Measurements from ENCODE around the gene SLK. TPM values are rescaled to one million over a fixed set of nuclear protein-coding genes. Genes with fewer than 3 reads are reported as not detected.
A peak's percentile ranks its signal among the peaks of the same experiment; 100 is the strongest.

The SLK gene
- total and polyA plus RNA-seq, 2 experiments from 2014 or later: 6.6 to 37.1 TPM

DNA sequence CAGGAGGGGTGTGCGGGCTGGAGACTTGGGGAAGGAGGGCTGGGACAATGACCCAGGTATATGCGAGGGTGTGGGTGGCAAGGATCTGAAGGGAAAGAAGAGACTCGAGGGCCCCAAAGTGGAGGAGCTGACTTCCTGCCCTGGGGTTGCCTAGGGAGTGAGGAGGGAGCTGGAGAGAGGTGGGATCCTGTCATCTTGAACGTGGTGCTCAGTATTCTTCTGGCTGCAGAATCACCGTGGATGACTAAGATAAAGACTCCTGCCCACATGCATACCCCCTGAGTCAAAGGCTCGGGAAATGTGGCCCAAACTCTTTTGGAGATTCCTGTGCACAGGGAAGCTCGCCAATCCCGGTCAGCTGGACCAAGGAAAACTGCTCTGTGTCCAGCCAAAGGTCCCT, 87.5 kb downstream of the SLK start:
- H2AFZ ChIP-seq: no peak overlapping the region
- no peaks in the 10 kb centered on the region for H3K36me3 ChIP-seq (ENCODE audit: low read depth)
- in situ Hi-C loops (cut with MboI): no loop called here
- 19 to 24% methylated on average over 8 of the region's 8 CpGs for WGBS, 2 experiments (ENCODE audit: low coverage in 1 of 2, low lambda C conversion rate in 2 of 2, missing lambda C conversion rate in 2 of 2)
- no peaks in the 10 kb centered on the region for H3K79me2 ChIP-seq (ENCODE audit: insufficient read depth)
- H3K4me2 ChIP-seq (ENCODE audit: unreplicated experiment): peak overlapping the region; percentile 33
- H4K20me1 ChIP-seq (ENCODE audit: insufficient read depth): no peaks in the 10 kb centered on the region
- H3K9me3 ChIP-seq (ENCODE audit: low read depth): no peaks in the 10 kb centered on the region
- H3K27me3 ChIP-seq (replicated peaks; ENCODE audit: insufficient read depth): no peaks in the 10 kb centered on the region
- H3F3A ChIP-seq (ENCODE audit: insufficient read depth): peaks cover 10% of the 10 kb centered on the region
- no peak overlapping the region for H3K9ac ChIP-seq
- H3K4me1 ChIP-seq (ENCODE audit: insufficient read depth): peaks cover 31% of the 10 kb centered on the region
- H3K9me2 ChIP-seq (ENCODE audit: insufficient read depth): no peaks in the 10 kb centered on the region
- H3K27ac ChIP-seq: peak overlapping the region; percentile 13; the same call in 1 of the 2 replicates
- peak; percentile 88 for DNase-seq
- TF ChIP-seq EZH2 (IDR thresholded peaks at IDR 0.05; ENCODE audit: insufficient read depth, poor library complexity, severe bottlenecking) (no peak), EZH2phosphoT487 (IDR thresholded peaks at IDR 0.05; ENCODE audit: insufficient read depth, low read depth) (no peak)
- H3K4me3 ChIP-seq: no peak overlapping the region

DNA sequence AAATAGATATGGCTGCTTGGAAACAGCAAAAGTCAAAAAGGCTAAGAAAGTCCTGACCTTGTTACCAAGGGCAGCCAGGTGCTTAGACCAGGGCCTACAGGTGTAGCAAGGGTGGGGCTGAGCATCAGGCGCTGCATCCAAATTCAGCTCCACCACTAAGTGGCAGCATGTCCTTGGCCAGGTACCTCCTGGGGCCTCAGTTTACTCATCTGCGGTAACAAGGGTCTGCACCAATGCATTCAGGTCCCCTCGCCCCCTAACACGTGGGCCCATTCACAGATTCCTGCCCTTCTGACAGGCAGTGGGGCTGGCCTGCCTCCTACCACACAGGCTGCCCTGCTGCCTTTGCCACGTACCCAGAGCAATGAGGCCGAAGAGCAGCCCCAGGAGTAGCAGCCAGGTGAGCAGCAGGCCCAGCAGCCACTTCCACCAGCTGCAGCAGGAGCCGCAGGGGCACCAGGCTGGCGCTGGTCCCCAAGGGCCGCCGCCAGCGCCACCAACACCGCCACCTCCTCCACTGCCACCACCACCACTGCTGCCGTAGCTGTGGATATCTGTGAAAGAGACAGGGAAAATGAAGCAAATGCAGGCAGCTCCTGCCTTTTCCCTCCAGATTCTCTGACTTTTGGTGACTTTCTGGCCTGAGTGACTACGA, 89.8 kb downstream of the SLK start:
- no peaks in the 10 kb centered on the region for H3K36me3 ChIP-seq (ENCODE audit: low read depth)
- no peaks in the 10 kb centered on the region for H3K79me2 ChIP-seq (ENCODE audit: insufficient read depth)
- no peak overlapping the region for H3K4me2 ChIP-seq (ENCODE audit: unreplicated experiment)
- H3K9me3 ChIP-seq (ENCODE audit: low read depth): no peaks in the 10 kb centered on the region
- whole genome bisulfite sequencing, 2 experiments (ENCODE audit: low coverage in 1 of 2, low lambda C conversion rate in 2 of 2, missing lambda C conversion rate in 2 of 2): 87% methylated on average over 14 of the region's 14 CpGs
- in situ Hi-C loops (cut with MboI): no loop called here
- no peaks in the 10 kb centered on the region for H4K20me1 ChIP-seq (ENCODE audit: insufficient read depth)
- H3K4me1 ChIP-seq (ENCODE audit: insufficient read depth): peaks cover 21% of the 10 kb centered on the region
- 0 out of 2 replicates have a peak, but pooled peaks cover 4% of the 10 kb centered on the region for H3K27me3 ChIP-seq (replicated peaks; ENCODE audit: insufficient read depth)
- no peak overlapping the region for H3K9ac ChIP-seq
- TF ChIP-seq EZH2phosphoT487 (IDR thresholded peaks at IDR 0.05; ENCODE audit: insufficient read depth, low read depth) (no peak), EZH2 (IDR thresholded peaks at IDR 0.05; ENCODE audit: insufficient read depth, poor library complexity, severe bottlenecking) (no peak)
- no peak overlapping the region for H3K4me3 ChIP-seq
- no peaks in the 10 kb centered on the region for H3K9me2 ChIP-seq (ENCODE audit: insufficient read depth)
- H2AFZ ChIP-seq: no peak overlapping the region
- no peak overlapping the region for H3K27ac ChIP-seq
- peaks cover 10% of the 10 kb centered on the region for H3F3A ChIP-seq (ENCODE audit: insufficient read depth)
- DNase-seq: no peak

- TF ChIP-seq EZH2phosphoT487 (IDR thresholded peaks at IDR 0.05; ENCODE audit: insufficient read depth, low read depth) (no peak), EZH2 (IDR thresholded peaks at IDR 0.05; ENCODE audit: insufficient read depth, poor library complexity, severe bottlenecking) (no peak)
- Histone ChIP-seq H3K9me2 (ENCODE audit: insufficient read depth) (no peaks in the 10 kb centered on the region), H3K27me3 (replicated peaks; ENCODE audit: insufficient read depth) (0 out of 2 replicates have a peak, but pooled peaks cover 4% of the 10 kb centered on the region), H3K36me3 (ENCODE audit: low read depth) (no peaks in the 10 kb centered on the region), H3K79me2 (ENCODE audit: insufficient read depth) (no peaks in the 10 kb centered on the region), H3K4me3 (no peak overlapping the region), H3K9ac (no peak overlapping the region), H4K20me1 (ENCODE audit: insufficient read depth) (no peaks in the 10 kb centered on the region), H2AFZ (no peak overlapping the region), H3K27ac (no peak overlapping the region), H3K9me3 (ENCODE audit: low read depth) (no peaks in the 10 kb centered on the region), H3K4me2 (ENCODE audit: unreplicated experiment) (no peak overlapping the region), H3F3A (ENCODE audit: insufficient read depth) (peaks cover 10% of the 10 kb centered on the region), H3K4me1 (ENCODE audit: insufficient read depth) (peaks cover 21% of the 10 kb centered on the region)
- WGBS, 2 experiments (ENCODE audit: low coverage in 1 of 2, low lambda C conversion rate in 2 of 2, missing lambda C conversion rate in 2 of 2): 73 to 83% methylated on average over 6 of the region's 6 CpGs
- no peak for DNase-seq
- in situ Hi-C loops (cut with MboI): no loop called here
Measured at GRCh38 chr10:104057717-104058116, 90.8 kb downstream of the SLK start.

DNA sequence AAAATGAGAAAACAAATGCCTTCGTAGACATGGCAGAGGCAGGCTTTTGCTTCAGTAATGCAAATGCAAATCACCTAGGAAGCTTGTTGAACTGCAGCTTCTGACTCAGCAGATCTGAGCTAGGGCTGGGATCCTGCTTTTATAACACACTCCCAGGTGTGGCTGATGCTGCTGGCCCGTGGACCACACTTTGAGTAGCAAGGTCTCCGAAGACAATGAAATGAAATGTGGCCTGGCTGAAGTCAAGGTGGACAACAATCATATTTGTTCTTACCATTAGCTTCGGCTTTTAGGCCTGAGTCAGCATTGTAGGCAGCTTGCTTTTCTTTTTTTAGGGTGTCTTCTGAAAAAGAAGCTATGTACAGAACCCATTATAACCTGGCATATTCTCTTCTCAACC, 92.4 kb downstream of the SLK start:
- in situ Hi-C loops (cut with MboI): no loop called here
- 54 to 55% methylated on average over 4 of the region's 4 CpGs for WGBS, 2 experiments (ENCODE audit: low coverage in 1 of 2, low lambda C conversion rate in 2 of 2, missing lambda C conversion rate in 2 of 2)
- 0 out of 2 replicates have a peak, but pooled peaks cover 4% of the 10 kb centered on the region for H3K27me3 ChIP-seq (replicated peaks; ENCODE audit: insufficient read depth)
- no peaks in the 10 kb centered on the region for H3K79me2 ChIP-seq (ENCODE audit: insufficient read depth)
- H3K9me3 ChIP-seq (ENCODE audit: low read depth): no peaks in the 10 kb centered on the region
- H2AFZ ChIP-seq: no peak overlapping the region
- H3K4me1 ChIP-seq (ENCODE audit: insufficient read depth): peaks cover 11% of the 10 kb centered on the region
- no peak overlapping the region for H3K9ac ChIP-seq
- no peak for DNase-seq
- H3K36me3 ChIP-seq (ENCODE audit: low read depth): no peaks in the 10 kb centered on the region
- H3K4me2 ChIP-seq (ENCODE audit: unreplicated experiment): no peak overlapping the region
- no peaks in the 10 kb centered on the region for H3K9me2 ChIP-seq (ENCODE audit: insufficient read depth)
- peaks cover 10% of the 10 kb centered on the region for H3F3A ChIP-seq (ENCODE audit: insufficient read depth)
- TF ChIP-seq EZH2 (IDR thresholded peaks at IDR 0.05; ENCODE audit: insufficient read depth, poor library complexity, severe bottlenecking): no peak
- TF ChIP-seq EZH2phosphoT487 (IDR thresholded peaks at IDR 0.05; ENCODE audit: insufficient read depth, low read depth): no peak
- H3K27ac ChIP-seq: no peak overlapping the region
- no peak overlapping the region for H3K4me3 ChIP-seq
- H4K20me1 ChIP-seq (ENCODE audit: insufficient read depth): no peaks in the 10 kb centered on the region

Measured in GM23248 (cell line).